Kidney epithelial cell (primary cell): ENCODE results near the gene FER1L5. TPM values are rescaled to one million over a fixed set of nuclear protein-coding genes. Genes with fewer than 3 reads are reported as not detected.

Source experiments
- DNase-seq: peaks from one replicate; pipeline ENCODE4 v3.0.0-alpha.2; 2010; ENCODE audit warnings: low read depth
- H3K27me3 ChIP-seq: 2 replicates; pipeline ENCODE4 v1.6.0; 2011; ENCODE audit warnings: low read length; ENCODE audit not compliant: control insufficient read depth, insufficient read depth
- H3K36me3 ChIP-seq: 2 replicates; pipeline ENCODE4 v1.5.1; 2011; ENCODE audit warnings: low read length; ENCODE audit not compliant: control insufficient read depth, insufficient read depth
- H3K4me3 ChIP-seq: 2 replicates; pipeline ENCODE4 v1.5.1; 2011; ENCODE audit warnings: low read depth, mild to moderate bottlenecking, control low read depth, low read length
- CTCF ChIP-seq: IDR thresholded peaks from 2 replicates; pipeline ENCODE4 v1.5.1; 2011; ENCODE audit warnings: mild to moderate bottlenecking, moderate library complexity, low read length, control low read depth, inconsistent platforms; ENCODE audit not compliant: insufficient read depth, poor library complexity, severe bottlenecking
- total RNA-seq: library from RNA; depleted of rRNA; stranded (reverse); fragments of >200 nt; gene quantifications from 2 replicates; pipeline ENCODE4 v1.2.3, GENCODE V29; 2015

FER1L5 gene
- total RNA-seq, 1 donor from 2014 or later: not detected

GRCh38 chr2:96688649-96689430 is 46.3 kb downstream of the FER1L5 start:
- no peak for TF ChIP-seq CTCF
- H3K4me3 ChIP-seq: no peak overlapping the region
- H3K36me3 ChIP-seq: no peaks in the 10 kb centered on the region
- H3K27me3 ChIP-seq: peaks cover 4% of the 10 kb centered on the region
- DNase-seq: no peak

GRCh38 chr2:96689431-96689991 is 46.9 kb downstream of the FER1L5 start:
- Histone ChIP-seq H3K4me3 (no peak overlapping the region), H3K27me3 (peaks cover 4% of the 10 kb centered on the region), H3K36me3 (no peaks in the 10 kb centered on the region)
- no peak for TF ChIP-seq CTCF
- no peak for DNase-seq

GRCh38 chr2:96690306-96691021 is 47.9 kb downstream of the FER1L5 start:
- H3K27me3 ChIP-seq: peaks cover 4% of the 10 kb centered on the region
- no peaks in the 10 kb centered on the region for H3K36me3 ChIP-seq
- H3K4me3 ChIP-seq: no peak overlapping the region
- no peak for TF ChIP-seq CTCF
- DNase-seq: no peak

- H3K4me3 ChIP-seq: no peak overlapping the region
- H3K27me3 ChIP-seq: no peaks in the 10 kb centered on the region
- H3K36me3 ChIP-seq: no peaks in the 10 kb centered on the region
- DNase-seq: no peak
- TF ChIP-seq CTCF: no peak
Observed at GRCh38 chr2:96691022-96691612, 48.6 kb downstream of the FER1L5 start.

GRCh38 chr2:96692094-96692971 is 49.8 kb downstream of the FER1L5 start:
- DNase-seq: no peak
- Histone ChIP-seq H3K36me3 (no peaks in the 10 kb centered on the region), H3K27me3 (no peaks in the 10 kb centered on the region), H3K4me3 (no peak overlapping the region)
- no peak for TF ChIP-seq CTCF
